Keratinocyte (primary cell): Measurements from ENCODE around the gene MASTL. TPM values are rescaled to one million over a fixed set of nuclear protein-coding genes. Genes with fewer than 3 reads are reported as not detected.

Source experiments
- DNase-seq: peaks from one replicate; pipeline ENCODE4 v3.0.0-alpha.2; 2011; ENCODE audit warnings: low read depth, missing footprints, low spot score
- FAIRE-seq: peaks from 2 replicates; lab custom pipeline; 2011; peaks lifted over from hg19 to GRCh38; lab: Jason Lieb, UNC
- H2AFZ ChIP-seq: 2 replicates; pipeline ENCODE4 v1.6.0; 2012; ENCODE audit warnings: low read length, control low read depth, inconsistent platforms; ENCODE audit not compliant: control insufficient read depth
- H3K27ac ChIP-seq: 2 replicates; pipeline ENCODE4 v1.5.1; 2011; ENCODE audit warnings: low read length; ENCODE audit not compliant: control insufficient read depth, insufficient read depth
- H3K27me3 ChIP-seq: 3 replicates; pipeline ENCODE4 v1.6.0; 2011; ENCODE audit warnings: low read length; ENCODE audit not compliant: control insufficient read depth, insufficient read depth; ENCODE audit errors: extremely low read depth
- H3K36me3 ChIP-seq, 2 experiments: 2 replicates in 1 of 2; 3 replicates in 1 of 2; pipeline ENCODE4 v1.5.1; 2011; ENCODE audit warnings: low read length in 2 of 2, mild to moderate bottlenecking in 1 of 2; ENCODE audit not compliant: control insufficient read depth in 2 of 2, insufficient read depth in 2 of 2; ENCODE audit errors: extremely low read depth in 1 of 2
- H3K4me1 ChIP-seq: 3 replicates; pipeline ENCODE4 v1.5.1; 2011; ENCODE audit warnings: low read length; ENCODE audit not compliant: control insufficient read depth, insufficient read depth; ENCODE audit errors: extremely low read depth
- H3K4me2 ChIP-seq: 3 replicates; pipeline ENCODE4 v1.6.0; 2011; ENCODE audit warnings: low read depth, low read length; ENCODE audit not compliant: control insufficient read depth, insufficient read depth; ENCODE audit errors: extremely low read depth
- H3K4me3 ChIP-seq, 3 experiments: fragments of 200-600 bp in 1 of 3; sonication (generic) in 1 of 3; 2 replicates in 2 of 3; 3 replicates in 1 of 3; pipeline ENCODE4 v1.5.1; 2011 to 2016; ENCODE audit warnings: low read length in 3 of 3, mild to moderate bottlenecking in 3 of 3, control low read depth in 2 of 3, inconsistent platforms in 1 of 3, low read depth in 1 of 3, mixed read lengths in 1 of 3, mixed run types in 1 of 3, moderate library complexity in 1 of 3; ENCODE audit not compliant: control insufficient read depth in 2 of 3, insufficient read depth in 2 of 3; ENCODE audit errors: extremely low read depth in 1 of 3
- H3K79me2 ChIP-seq: 2 replicates; pipeline ENCODE4 v1.6.0; 2012; ENCODE audit warnings: low read length; ENCODE audit not compliant: control insufficient read depth, insufficient read depth
- H3K9ac ChIP-seq: 3 replicates; pipeline ENCODE4 v1.6.0; 2011; ENCODE audit warnings: low read length; ENCODE audit not compliant: control insufficient read depth, insufficient read depth; ENCODE audit errors: extremely low read depth
- H3K9me1 ChIP-seq: 3 replicates; pipeline ENCODE4 v1.6.0; 2011; ENCODE audit warnings: low read length; ENCODE audit not compliant: control insufficient read depth, insufficient read depth; ENCODE audit errors: extremely low read depth
- H3K9me3 ChIP-seq: 2 replicates; pipeline ENCODE4 v1.5.1; 2012; ENCODE audit warnings: low read depth, low read length; ENCODE audit not compliant: control insufficient read depth
- H4K20me1 ChIP-seq: 3 replicates; pipeline ENCODE4 v1.6.0; 2011; ENCODE audit warnings: low read length; ENCODE audit not compliant: control insufficient read depth, insufficient read depth; ENCODE audit errors: extremely low read depth
- CTCF ChIP-seq, 3 experiments: IDR thresholded peaks in 1 of 3; conservative IDR thresholded peaks in 1 of 3; optimal IDR thresholded peaks in 1 of 3; 2 replicates in 2 of 3; 3 replicates in 1 of 3; pipeline versions ENCODE3 to v1.5.1; 2011; ENCODE audit warnings: low read length in 3 of 3, mild to moderate bottlenecking in 3 of 3, moderate library complexity in 2 of 3, control low read depth in 1 of 3, inconsistent platforms in 1 of 3; ENCODE audit not compliant: insufficient read depth in 2 of 3; ENCODE audit errors: extremely low read depth in 1 of 3
- EZH2 ChIP-seq: IDR thresholded peaks from one replicate; pipeline ENCODE4 v1.6.1; 2012; ENCODE audit warnings: inconsistent platforms, mild to moderate bottlenecking, low read length, moderate library complexity
- dilution Hi-C: fragments of 300-500 bp; cut with MboI; formaldehyde crosslinking; loops from one replicate; pipeline ENCODE4 v1.7.0; 2020; ENCODE audit warnings: low sequenced_read_pairs; ENCODE audit not compliant: extremely low pct_ligation_motif_present
- polyA plus RNA-seq, 5 experiments: library from polyadenylated mRNA; depleted of rRNA in 3 of 5; stranded (reverse) in 3 of 5; stranded (forward) in 1 of 5; unstranded in 1 of 5; fragments of >200 nt; gene quantifications; 1 replicate in 1 of 5; 2 replicates in 3 of 5; 3 replicates in 1 of 5; pipeline versions ENCODE4 v1.2.1 to v1.2.3, GENCODE V29; 2011 to 2012; ENCODE audit warnings: missing spikeins in 2 of 5, low read depth in 1 of 5, low replicate concordance in 1 of 5

MASTL gene
- polyA plus RNA-seq, 1 donor (not counting 4 experiments of a cell fraction or from before 2014, with no cell fraction given): 13.6 TPM

GRCh38 chr10:27158421-27158820 is 3.3 kb downstream of the MASTL start:
- Histone ChIP-seq H3K79me2 (peaks cover 36% of the 10 kb centered on the region), H3K9me1 (no peaks in the 10 kb centered on the region), H3K27me3 (no peaks in the 10 kb centered on the region), H3K9me3 (no peaks in the 10 kb centered on the region), H2AFZ (no peak overlapping the region), H3K36me3 (peaks cover 2 to 8% of the 10 kb centered on the region in 2 experiments), H3K9ac (no peak overlapping the region), H4K20me1 (no peaks in the 10 kb centered on the region), H3K4me2 (no peak overlapping the region), H3K4me3 (no peak overlapping the region), H3K27ac (peak overlapping the region; percentile 6), H3K4me1 (peaks cover 7% of the 10 kb centered on the region)
- no peak for FAIRE-seq
- TF ChIP-seq CTCF (optimal IDR thresholded peaks at IDR 0.05 in 1 of 3, IDR thresholded peaks at IDR 0.05 in 1 of 3, conservative IDR thresholded peaks at IDR 0.05 in 1 of 3; ENCODE audit: extremely low read depth in 1 of 3, insufficient read depth in 2 of 3, low read length in 3 of 3) (no peak), EZH2 (no peak)
- dilution Hi-C loops: no loop called here
- DNase-seq: no peak

- no peak overlapping the region for H3K9ac ChIP-seq
- H3K4me2 ChIP-seq: no peak overlapping the region
- no peak for TF ChIP-seq EZH2
- TF ChIP-seq CTCF (optimal IDR thresholded peaks at IDR 0.05 in 1 of 3, IDR thresholded peaks at IDR 0.05 in 1 of 3, conservative IDR thresholded peaks at IDR 0.05 in 1 of 3; ENCODE audit: extremely low read depth in 1 of 3, insufficient read depth in 2 of 3, low read length in 3 of 3): no peak
- dilution Hi-C loops: no loop called here
- peaks cover 9 to 11% of the 10 kb centered on the region in 2 experiments for H3K36me3 ChIP-seq
- no peak overlapping the region for H2AFZ ChIP-seq
- H3K27me3 ChIP-seq: no peaks in the 10 kb centered on the region
- no peaks in the 10 kb centered on the region for H3K4me1 ChIP-seq
- no peak for DNase-seq
- H3K79me2 ChIP-seq: no peaks in the 10 kb centered on the region
- no peaks in the 10 kb centered on the region for H4K20me1 ChIP-seq
- no peak overlapping the region for H3K4me3 ChIP-seq
- no peak for FAIRE-seq
- no peaks in the 10 kb centered on the region for H3K9me3 ChIP-seq
- no peak overlapping the region for H3K27ac ChIP-seq
- H3K9me1 ChIP-seq: no peaks in the 10 kb centered on the region
Measured at GRCh38 chr10:27169849-27170248, 14.7 kb downstream of the MASTL start.
